Nephron (organoid): ENCODE measurements around the gene HDGFL1.

Experiments
- H3K27ac Mint-ChIP-seq, 3 experiments: 2 replicates each; pipeline ENCODE4 v1.8.0; 2020; ENCODE audit warnings: mixed read lengths in 3 of 3, mild to moderate bottlenecking in 2 of 3, moderate library complexity in 1 of 3
- H3K27me3 Mint-ChIP-seq: 2 replicates; pipeline ENCODE4 v1.8.0; 2021; ENCODE audit warnings: low read depth, mild to moderate bottlenecking, moderate library complexity, mixed read lengths
- H3K36me3 Mint-ChIP-seq: 2 replicates; pipeline ENCODE4 v1.8.0; 2020; ENCODE audit warnings: low read depth, mixed read lengths
- H3K4me1 Mint-ChIP-seq: 2 replicates; pipeline ENCODE4 v1.8.0; 2020; ENCODE audit warnings: mixed read lengths
- H3K4me3 Mint-ChIP-seq, 3 experiments: 2 replicates each; pipeline ENCODE4 v1.8.0; 2020; ENCODE audit warnings: mild to moderate bottlenecking in 3 of 3, mixed read lengths in 3 of 3, moderate library complexity in 2 of 3
- H3K9me3 Mint-ChIP-seq: 2 replicates; pipeline ENCODE4 v1.8.0; 2020; ENCODE audit warnings: mixed read lengths
- CTCF ChIP-seq, 3 experiments: fragments of 200-600 bp; sonication (generic); IDR thresholded peaks; one replicate each; pipeline ENCODE4 v1.5.0; 2021; ENCODE audit warnings: antibody characterized with exemption in 3 of 3; ENCODE audit not compliant: unreplicated experiment in 3 of 3

HDGFL1 gene

GRCh38 chr6:22582417-22583205 lies 13.2 kb downstream of the HDGFL1 start:
- Mint-ChIP-seq H3K4me1 (no peaks in the 10 kb centered on the region), H3K36me3 (no peaks in the 10 kb centered on the region), H3K27ac (no peak overlapping the region), H3K27me3 (no peaks in the 10 kb centered on the region), H3K9me3 (no peaks in the 10 kb centered on the region), H3K4me3 (no peak overlapping the region)
- TF ChIP-seq CTCF (IDR thresholded peaks at IDR 0.05; ENCODE audit: unreplicated experiment in 3 of 3) = no peak

GRCh38 chr6:22583230-22583629 lies 13.9 kb downstream of the HDGFL1 start:
- TF ChIP-seq CTCF (IDR thresholded peaks at IDR 0.05; ENCODE audit: unreplicated experiment in 3 of 3) = no peak
- H3K9me3 Mint-ChIP-seq = no peaks in the 10 kb centered on the region
- no peaks in the 10 kb centered on the region for H3K27me3 Mint-ChIP-seq
- H3K4me1 Mint-ChIP-seq = no peaks in the 10 kb centered on the region
- no peak overlapping the region for H3K27ac Mint-ChIP-seq
- H3K36me3 Mint-ChIP-seq = no peaks in the 10 kb centered on the region
- H3K4me3 Mint-ChIP-seq = no peak overlapping the region

GRCh38 chr6:22583927-22584326 lies 14.6 kb downstream of the HDGFL1 start:
- Mint-ChIP-seq H3K27me3 (no peaks in the 10 kb centered on the region), H3K36me3 (no peaks in the 10 kb centered on the region), H3K4me3 (no peak overlapping the region), H3K27ac (no peak overlapping the region), H3K9me3 (no peaks in the 10 kb centered on the region), H3K4me1 (no peaks in the 10 kb centered on the region)
- no peak for TF ChIP-seq CTCF (IDR thresholded peaks at IDR 0.05; ENCODE audit: unreplicated experiment in 3 of 3)

- H3K27me3 Mint-ChIP-seq = no peaks in the 10 kb centered on the region
- no peak overlapping the region for H3K27ac Mint-ChIP-seq
- TF ChIP-seq CTCF (IDR thresholded peaks at IDR 0.05; ENCODE audit: unreplicated experiment in 3 of 3) = no peak
- H3K4me1 Mint-ChIP-seq = no peaks in the 10 kb centered on the region
- H3K9me3 Mint-ChIP-seq = no peaks in the 10 kb centered on the region
- no peak overlapping the region for H3K4me3 Mint-ChIP-seq
- H3K36me3 Mint-ChIP-seq = no peaks in the 10 kb centered on the region
Observed at GRCh38 chr6:22589118-22589517, 19.8 kb downstream of the HDGFL1 start.

GRCh38 chr6:22590423-22590822 lies 21.1 kb downstream of the HDGFL1 start:
- H3K27ac Mint-ChIP-seq = no peak overlapping the region
- H3K9me3 Mint-ChIP-seq = no peaks in the 10 kb centered on the region
- H3K4me3 Mint-ChIP-seq = no peak overlapping the region
- H3K36me3 Mint-ChIP-seq = no peaks in the 10 kb centered on the region
- TF ChIP-seq CTCF (IDR thresholded peaks at IDR 0.05; ENCODE audit: unreplicated experiment in 3 of 3) = no peak
- H3K4me1 Mint-ChIP-seq = no peaks in the 10 kb centered on the region
- H3K27me3 Mint-ChIP-seq = no peaks in the 10 kb centered on the region

GRCh38 chr6:22593895-22594294 lies 24.5 kb downstream of the HDGFL1 start:
- no peak for TF ChIP-seq CTCF (IDR thresholded peaks at IDR 0.05; ENCODE audit: unreplicated experiment in 3 of 3)
- H3K27ac Mint-ChIP-seq = no peak overlapping the region
- H3K27me3 Mint-ChIP-seq = no peaks in the 10 kb centered on the region
- no peak overlapping the region for H3K4me3 Mint-ChIP-seq
- H3K4me1 Mint-ChIP-seq = peaks cover 19% of the 10 kb centered on the region
- H3K9me3 Mint-ChIP-seq = no peaks in the 10 kb centered on the region
- no peaks in the 10 kb centered on the region for H3K36me3 Mint-ChIP-seq
